GM12891 (cell line): Measurements from ENCODE around the gene SLC25A21.

Source experiments
- DNase-seq: peaks from one replicate; pipeline ENCODE4 v3.0.0; 2011; ENCODE audit warnings: low spot score; ENCODE audit not compliant: insufficient read length
- FAIRE-seq: peaks from 2 replicates; lab custom pipeline; 2011; peaks lifted over from hg19 to GRCh38; lab: Jason Lieb, UNC
- PAX5 ChIP-seq: IDR thresholded peaks from 2 replicates; pipeline ENCODE4 v1.6.1; 2011; ENCODE audit warnings: low read length, moderate library complexity, mild to moderate bottlenecking; ENCODE audit not compliant: insufficient read depth, severe bottlenecking
- POLR2A ChIP-seq: IDR thresholded peaks from 2 replicates; pipeline ENCODE4 v1.6.1; 2011; ENCODE audit warnings: low read depth, low read length, control low read depth
- POLR2AphosphoS5 ChIP-seq: IDR thresholded peaks from 2 replicates; pipeline ENCODE4 v1.6.1; 2011; ENCODE audit warnings: low read depth, low read length, control low read depth
- POU2F2 ChIP-seq: IDR thresholded peaks from 2 replicates; pipeline ENCODE4 v1.6.1; 2011; ENCODE audit warnings: low read depth, mild to moderate bottlenecking, control low read depth, low read length, moderate library complexity
- SPI1 ChIP-seq: IDR thresholded peaks from 2 replicates; pipeline ENCODE4 v1.6.1; 2011; ENCODE audit warnings: low read depth, low read length, control low read depth
- TAF1 ChIP-seq: IDR thresholded peaks from 2 replicates; pipeline ENCODE4 v1.6.1; 2011; ENCODE audit warnings: low read depth, low read length, control low read depth

The SLC25A21 gene

DNA sequence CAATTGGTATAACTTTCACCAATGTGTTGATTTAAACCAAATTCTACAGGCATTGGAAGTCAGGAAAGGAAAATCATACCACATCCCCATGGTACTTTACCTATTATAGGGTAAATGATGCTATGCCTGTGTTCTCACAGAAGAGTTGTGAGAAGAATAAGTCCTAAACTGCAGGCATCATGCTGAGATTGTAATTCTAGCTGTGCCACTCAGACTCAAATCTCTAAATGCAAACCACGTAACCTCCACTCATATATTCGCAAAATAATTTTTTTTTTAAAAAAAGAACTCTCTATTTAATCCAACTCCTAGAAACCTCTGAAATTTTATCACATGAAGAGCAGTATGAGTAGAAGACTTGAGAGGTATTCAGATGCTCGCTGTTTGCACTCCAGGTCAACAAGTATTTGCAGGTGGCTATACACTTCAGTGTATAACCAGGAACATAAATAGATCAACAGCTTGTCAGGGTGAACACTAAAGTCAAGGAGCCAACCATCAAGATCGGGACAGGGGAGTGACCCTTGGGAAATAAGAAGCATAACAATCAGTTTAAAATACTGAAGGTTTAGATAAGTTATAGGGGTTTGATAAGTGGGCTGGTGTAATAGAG, 110.1 kb downstream of the SLC25A21 start:
- FAIRE-seq (no peak), DNase-seq (no peak)
- TF ChIP-seq POLR2AphosphoS5 (no peak), POU2F2 (no peak), PAX5 (no peak), SPI1 (no peak), POLR2A (no peak), TAF1 (no peak)

GRCh38 chr14:37061697-37062096, 110.7 kb downstream of the SLC25A21 start:
- TF ChIP-seq TAF1 (no peak), POLR2AphosphoS5 (no peak), PAX5 (no peak)
- DNase-seq (no peak), FAIRE-seq (no peak)

DNA sequence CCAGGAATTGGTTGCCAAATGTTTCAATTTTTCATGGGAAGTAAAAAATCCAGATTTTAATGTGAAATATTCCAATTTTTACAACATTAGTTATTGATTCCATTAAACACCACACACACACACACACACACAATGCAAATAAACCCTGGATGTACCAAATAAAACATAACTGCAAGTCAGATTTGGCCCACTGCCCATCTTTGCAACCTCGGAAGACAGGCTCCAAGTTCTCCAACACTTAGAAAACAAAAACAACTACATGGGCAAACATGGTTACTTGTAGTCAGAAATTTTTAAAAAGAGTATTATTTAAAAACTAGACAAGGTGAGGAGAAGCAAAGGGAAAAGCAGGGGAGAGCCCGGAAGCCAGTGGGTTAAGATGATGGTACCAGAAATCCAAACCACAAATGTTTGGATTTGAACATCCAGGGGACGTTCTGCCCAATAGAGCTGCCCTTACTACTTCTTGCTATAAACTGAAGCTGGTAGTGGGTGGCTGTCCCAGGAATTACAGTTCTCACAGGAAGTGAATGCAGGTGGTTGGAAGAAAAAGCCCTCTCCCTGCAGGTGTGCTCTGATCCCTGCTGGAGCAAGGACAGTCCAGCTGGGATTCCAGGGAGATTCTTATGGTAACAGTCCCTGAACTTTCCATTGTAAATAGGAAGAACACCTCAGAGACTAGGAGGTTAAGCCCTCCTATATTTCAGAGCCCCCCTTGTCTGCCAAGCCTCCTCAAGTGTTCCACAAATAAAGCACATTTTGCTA, 111.7 kb downstream of the SLC25A21 start:
- no peak for DNase-seq

DNA sequence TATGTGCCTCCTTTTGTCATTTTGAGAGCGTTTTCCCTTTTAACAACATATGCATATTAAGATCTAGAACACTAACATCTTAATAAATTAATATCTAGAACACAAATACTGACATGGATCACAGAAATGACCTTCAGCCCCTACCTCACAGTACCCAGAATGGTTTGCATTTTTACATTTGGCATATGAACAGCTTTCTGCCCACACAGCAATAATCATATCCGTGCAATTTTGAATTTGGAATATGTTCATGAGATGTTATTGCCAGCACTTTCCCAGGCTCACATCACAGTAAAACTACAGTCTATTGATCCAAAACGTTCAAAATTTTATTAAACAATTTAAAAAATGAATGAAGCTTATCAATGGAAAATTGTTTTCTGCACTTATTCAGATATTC, 114.6 kb downstream of the SLC25A21 start:
- TF ChIP-seq POU2F2: no peak
- TF ChIP-seq TAF1: no peak
- TF ChIP-seq SPI1: no peak
- TF ChIP-seq POLR2A: no peak
- TF ChIP-seq POLR2AphosphoS5: no peak
- no peak for TF ChIP-seq PAX5
- DNase-seq: no peak
- FAIRE-seq: no peak

More for the DNA sequence above, 111.7 kb downstream of the SLC25A21 start:
- TF ChIP-seq TAF1 (no peak), POLR2A (no peak)
- FAIRE-seq: no peak

GRCh38 chr14:37056473-37056872, 115.9 kb downstream of the SLC25A21 start:
- DNase-seq: no peak
- no peak for TF ChIP-seq PAX5
- no peak for TF ChIP-seq POLR2AphosphoS5
- no peak for TF ChIP-seq POU2F2
- no peak for TF ChIP-seq SPI1
- no peak for TF ChIP-seq POLR2A
- no peak for TF ChIP-seq TAF1
- FAIRE-seq: no peak

GRCh38 chr14:37054869-37055268, 117.5 kb downstream of the SLC25A21 start:
- no peak for FAIRE-seq

GRCh38 chr14:37054144-37054543, 118.3 kb downstream of the SLC25A21 start:
- FAIRE-seq (no peak), DNase-seq (no peak)
- no peak for TF ChIP-seq POLR2A
- TF ChIP-seq TAF1: no peak
- TF ChIP-seq SPI1: no peak
- no peak for TF ChIP-seq POU2F2
- no peak for TF ChIP-seq PAX5
- TF ChIP-seq POLR2AphosphoS5: no peak

More at GRCh38 chr14:37054869-37055268, 117.5 kb downstream of the SLC25A21 start:
- DNase-seq: no peak
- TF ChIP-seq POLR2A (no peak), PAX5 (no peak), POU2F2 (no peak), SPI1 (no peak), POLR2AphosphoS5 (no peak), TAF1 (no peak)

- DNase-seq: no peak
- TF ChIP-seq TAF1 (no peak), PAX5 (no peak), POU2F2 (no peak), POLR2A (no peak), SPI1 (no peak), POLR2AphosphoS5 (no peak)
- no peak for FAIRE-seq
These were observed 120.7 kb downstream of the SLC25A21 start for GRCh38 chr14:37051680-37052079.

GRCh38 chr14:37051153-37051552, 121.3 kb downstream of the SLC25A21 start:
- FAIRE-seq (no peak), DNase-seq (no peak)
- TF ChIP-seq SPI1 (no peak), TAF1 (no peak), POU2F2 (no peak), POLR2AphosphoS5 (no peak), POLR2A (no peak)

DNA sequence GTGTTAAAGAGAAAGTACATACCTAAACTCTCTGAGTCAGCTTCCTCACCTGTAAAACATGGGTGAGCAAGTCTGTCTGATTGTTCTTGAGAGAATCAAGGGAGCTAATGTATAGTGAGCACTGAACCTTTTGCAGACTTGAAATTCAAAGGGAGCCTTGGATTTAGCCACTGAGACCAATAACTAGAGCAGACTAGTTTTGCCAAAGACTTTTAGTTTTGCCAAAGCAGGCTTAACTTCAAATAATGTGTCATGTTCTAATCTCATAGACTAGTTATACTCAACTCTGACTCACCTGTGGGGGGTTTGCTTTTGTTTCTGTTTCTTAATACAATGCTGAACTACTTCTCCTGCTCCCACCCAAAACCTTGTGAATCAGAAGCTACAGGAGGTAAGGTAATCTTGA, 123.7 kb downstream of the SLC25A21 start:
- no peak for TF ChIP-seq POLR2A
- TF ChIP-seq POU2F2: no peak
- TF ChIP-seq SPI1: no peak
- no peak for TF ChIP-seq POLR2AphosphoS5
- no peak for TF ChIP-seq TAF1
- no peak for TF ChIP-seq PAX5
- FAIRE-seq (no peak), DNase-seq (no peak)
